SK-N-SH treated with all-trans-retinoic acid at 6 μM for 48 hours (cell line): ENCODE measurements around the gene KATNAL1.

ENCODE experiments used
- BACH2 ChIP-seq: fragments of 250-450 bp; sonication (Bioruptor Pico); IDR thresholded peaks from 2 replicates; pipeline ENCODE4 v1.9.0; 2021; ENCODE audit warnings: mild to moderate bottlenecking, borderline replicate concordance
- CSDC2 ChIP-seq: fragments of 250-450 bp; sonication (Bioruptor Pico); IDR thresholded peaks from 2 replicates; pipeline ENCODE4 v1.5.0; 2020; ENCODE audit warnings: mild to moderate bottlenecking, moderate library complexity
- ISL1 ChIP-seq: fragments of 250-450 bp; sonication (Bioruptor Pico); IDR thresholded peaks from 2 replicates; pipeline ENCODE4 v2.1.2; 2022; ENCODE audit warnings: mild to moderate bottlenecking, moderate library complexity
- OSR1 ChIP-seq: fragments of 250-450 bp; sonication (Bioruptor Pico); IDR thresholded peaks from 2 replicates; pipeline ENCODE4 v1.8.0; 2022; ENCODE audit warnings: moderate library complexity, mild to moderate bottlenecking, inconsistent platforms
- PATZ1 ChIP-seq: fragments of 250-450 bp; sonication (Bioruptor Pico); IDR thresholded peaks from 2 replicates; pipeline ENCODE4 v1.8.0; 2020; ENCODE audit warnings: mild to moderate bottlenecking, moderate library complexity, borderline replicate concordance
- RARB ChIP-seq: fragments of 250-450 bp; sonication (Bioruptor Pico); IDR thresholded peaks from 2 replicates; pipeline ENCODE4 v1.8.0; 2021; ENCODE audit warnings: mild to moderate bottlenecking, moderate library complexity
- ZNF8 ChIP-seq: fragments of 450-650 bp; formaldehyde crosslinking; IDR thresholded peaks from 2 replicates; pipeline ENCODE4 v1.5.0; 2020; ENCODE audit warnings: mild to moderate bottlenecking, moderate library complexity

GRCh38 chr13:30300596-30300995, 6.8 kb downstream of the KATNAL1 start:
- no peak for TF ChIP-seq RARB (CRISPR knock-in tag)
- no peak for TF ChIP-seq ZNF8
- TF ChIP-seq BACH2 (CRISPR knock-in tag): no peak
- no peak for TF ChIP-seq PATZ1 (CRISPR knock-in tag)
- no peak for TF ChIP-seq ISL1 (CRISPR knock-in tag)
- no peak for TF ChIP-seq CSDC2 (CRISPR knock-in tag)
- TF ChIP-seq OSR1 (CRISPR knock-in tag): no peak
